HG02798 (cell line): ENCODE results near the gene DEFB129.
"Not testable (repeated sequence)": the region's sequence is repeated elsewhere in the genome, so short reads cannot be mapped to it uniquely, and the experiment has no call there.

Source experiments
- ATAC-seq: cut with Tn5 transposase; IDR thresholded peaks from one replicate; pipeline ENCODE4 v1.9.1; 2021; ENCODE audit warnings: mild to moderate bottlenecking; ENCODE audit not compliant: unreplicated experiment, poor library complexity

DEFB129 gene

DNA sequence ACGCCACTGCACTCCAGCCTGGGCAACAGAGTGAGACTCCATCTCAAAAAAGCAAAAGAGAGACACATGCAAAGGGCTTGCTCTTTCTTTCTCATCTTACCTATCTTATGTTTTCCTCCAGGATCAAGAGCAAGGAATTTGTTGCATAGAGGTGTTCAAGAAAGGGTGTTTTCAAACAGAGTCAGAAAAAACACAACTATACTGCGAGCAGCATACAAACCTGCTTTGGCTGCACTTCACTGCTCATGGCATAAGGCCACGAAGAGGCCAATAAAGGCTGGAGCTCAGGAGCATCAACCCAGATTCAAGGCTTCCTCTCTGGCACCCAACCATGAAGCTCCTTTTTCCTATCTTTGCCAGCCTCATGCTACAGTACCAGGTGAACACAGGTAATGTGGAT, at the start of gene DEFB129:
TSS of gene DEFB129 (plus strand) at position 301 of the 400 bp plus-strand sequence. CDS start at position 332, 31 bp downstream.
- no peak for ATAC-seq

DNA sequence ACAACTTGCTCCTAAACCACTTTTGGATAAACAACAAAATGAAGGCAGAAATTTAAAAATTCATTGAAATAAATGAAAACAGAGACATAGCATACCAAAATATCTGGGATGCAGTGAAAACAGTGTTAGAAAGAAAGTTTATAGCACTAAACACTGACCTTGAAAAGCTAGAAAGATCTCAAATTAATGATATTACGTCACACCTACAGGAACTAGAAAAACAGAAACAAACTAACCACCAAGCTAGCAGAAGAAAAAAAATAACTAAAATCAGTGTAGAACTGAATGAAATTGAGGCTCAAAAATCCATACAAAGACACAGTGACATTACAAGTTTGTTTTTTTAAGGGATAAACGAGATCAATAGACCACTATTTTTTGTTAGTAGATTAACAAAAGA, 42.8 kb upstream of the DEFB129 start:
- ATAC-seq, result no peak

DNA sequence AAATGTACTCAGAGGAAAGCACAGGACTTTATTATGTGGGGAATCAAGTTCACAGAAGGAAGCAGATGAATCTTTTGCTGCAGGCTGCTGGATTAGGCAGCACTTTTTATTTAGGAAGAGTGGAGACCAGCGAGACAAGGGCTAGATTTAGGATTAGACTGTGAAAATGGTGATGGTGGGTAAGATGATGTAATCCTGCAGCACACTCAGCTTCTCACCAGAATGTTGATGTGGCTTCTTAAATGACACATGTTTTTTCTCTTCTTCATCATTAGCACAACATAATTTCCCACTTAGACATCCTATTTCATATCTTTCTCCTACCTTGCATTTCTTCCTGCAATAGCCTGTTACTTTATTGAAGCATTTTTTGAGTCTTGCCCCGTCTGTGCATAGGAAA, 39.3 kb upstream of the DEFB129 start:
- no peak for ATAC-seq

- ATAC-seq, result no peak
Measured at GRCh38 chr20:189611-190010, 37.4 kb upstream of the DEFB129 start, which contains the start of gene DEFB128. DEFB128 (minus strand) TSS chr20:189711; CDS start chr20:189623, 88 bp downstream.

GRCh38 chr20:198225-198624, 28.8 kb upstream of the DEFB129 start:
- ATAC-seq, result no peak

DNA sequence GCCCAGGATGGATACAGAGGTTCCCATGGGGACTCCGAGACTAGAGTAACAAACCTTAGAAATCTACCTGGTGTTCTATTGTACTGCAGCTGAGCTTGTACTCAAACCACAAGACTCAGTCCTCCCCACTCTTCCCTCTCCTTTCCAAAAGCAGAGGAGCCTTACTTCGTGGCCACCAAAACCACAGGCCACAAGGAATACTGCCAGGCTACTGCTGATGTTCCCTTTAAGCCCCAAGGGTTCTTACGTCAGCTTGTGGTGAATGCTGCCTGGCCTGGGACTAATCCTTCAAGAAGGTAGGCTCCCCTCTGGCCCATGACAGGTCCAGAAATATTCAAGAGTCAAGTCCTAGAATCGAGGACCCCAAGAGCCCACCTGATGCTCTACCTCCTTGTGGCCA, 27.1 kb upstream of the DEFB129 start:
- ATAC-seq, result no peak

GRCh38 chr20:203630-204029, 23.4 kb upstream of the DEFB129 start:
- not testable (repeated sequence) for ATAC-seq

DNA sequence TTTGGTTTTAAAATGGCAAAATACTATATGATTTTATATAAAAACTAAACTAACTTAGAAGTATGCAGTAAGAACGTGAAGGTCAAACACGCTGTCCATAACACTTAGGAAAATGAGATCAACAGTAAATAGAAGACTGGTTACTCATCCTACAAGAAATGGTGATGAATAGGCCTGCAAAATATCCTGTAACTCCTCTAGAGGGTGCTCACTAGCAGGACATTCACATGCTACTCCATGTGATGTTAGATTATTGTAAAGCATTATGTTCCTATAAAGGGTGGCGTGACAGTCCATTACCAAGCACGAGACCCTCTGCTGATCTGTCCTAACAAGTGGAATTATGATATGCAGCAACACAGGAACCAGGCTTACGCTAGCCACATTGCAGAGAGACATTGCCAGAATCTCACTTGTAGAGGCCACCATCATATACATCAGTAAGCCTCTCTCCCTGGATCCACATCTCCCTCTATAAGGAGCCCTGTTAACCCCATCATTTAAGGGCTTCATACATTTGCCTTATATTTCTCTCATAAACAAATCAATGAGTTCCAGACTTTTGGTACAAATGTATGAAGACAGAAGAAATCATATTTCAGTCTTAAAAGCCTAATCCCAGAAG, 18.0 kb upstream of the DEFB129 start:
- no peak for ATAC-seq

DNA sequence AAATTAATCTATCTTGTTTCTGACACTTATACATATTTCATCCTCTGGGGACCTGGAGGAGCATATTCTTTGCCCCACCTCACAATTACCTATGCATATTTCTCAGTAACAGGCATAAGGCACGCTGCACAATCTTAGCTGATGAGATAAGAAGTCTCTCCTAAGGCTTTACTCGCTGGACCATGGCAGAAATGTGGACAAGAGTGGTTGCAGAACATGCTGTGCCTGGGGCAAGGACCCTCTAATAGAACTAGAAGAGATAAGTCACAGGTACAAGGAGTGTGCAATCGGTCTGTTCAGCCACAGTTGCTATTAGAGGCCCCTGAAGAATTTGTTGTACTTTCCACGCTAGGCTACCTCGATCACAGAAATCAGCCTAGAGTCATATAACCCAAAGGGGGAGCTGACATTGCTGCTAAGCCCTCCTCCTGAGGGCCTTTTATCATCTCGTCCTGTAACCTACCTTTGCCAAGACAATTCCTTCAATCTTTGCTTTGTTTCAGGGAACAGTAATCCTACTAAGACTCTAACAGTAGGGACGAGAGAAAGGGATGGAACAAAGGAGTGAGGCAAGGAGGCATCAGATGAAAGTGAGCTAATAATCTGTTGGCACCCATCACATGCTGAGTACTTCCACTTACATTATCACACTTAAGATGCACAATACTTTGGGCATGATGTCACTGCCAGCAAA, 16.1 kb upstream of the DEFB129 start:
- no peak for ATAC-seq

- no peak for ATAC-seq
Measured at GRCh38 chr20:214383-214782, 12.7 kb upstream of the DEFB129 start.

GRCh38 chr20:215796-216195, 11.3 kb upstream of the DEFB129 start:
- ATAC-seq, result no peak

DNA sequence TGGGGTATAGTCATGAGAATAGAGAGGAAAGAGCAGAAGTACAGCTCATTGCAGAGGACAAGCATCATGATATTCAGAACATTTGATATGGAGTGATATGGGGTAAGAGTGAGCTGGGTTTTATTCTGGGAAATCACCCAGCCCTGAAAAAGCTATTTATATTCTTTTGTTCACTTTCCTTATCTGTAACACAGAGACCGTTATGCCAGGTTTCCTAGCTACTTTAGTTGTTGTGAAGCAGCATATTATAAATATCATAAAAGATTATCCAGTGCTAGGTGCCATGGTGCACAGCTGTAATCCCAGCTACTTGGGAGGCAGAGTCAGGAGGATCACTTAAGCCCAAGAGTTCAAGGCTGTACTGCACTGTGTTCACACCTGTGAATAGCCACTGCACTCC, 9.8 kb upstream of the DEFB129 start:
- no peak for ATAC-seq

GRCh38 chr20:219290-220115, 7.6 kb upstream of the DEFB129 start:
- no peak for ATAC-seq

DNA sequence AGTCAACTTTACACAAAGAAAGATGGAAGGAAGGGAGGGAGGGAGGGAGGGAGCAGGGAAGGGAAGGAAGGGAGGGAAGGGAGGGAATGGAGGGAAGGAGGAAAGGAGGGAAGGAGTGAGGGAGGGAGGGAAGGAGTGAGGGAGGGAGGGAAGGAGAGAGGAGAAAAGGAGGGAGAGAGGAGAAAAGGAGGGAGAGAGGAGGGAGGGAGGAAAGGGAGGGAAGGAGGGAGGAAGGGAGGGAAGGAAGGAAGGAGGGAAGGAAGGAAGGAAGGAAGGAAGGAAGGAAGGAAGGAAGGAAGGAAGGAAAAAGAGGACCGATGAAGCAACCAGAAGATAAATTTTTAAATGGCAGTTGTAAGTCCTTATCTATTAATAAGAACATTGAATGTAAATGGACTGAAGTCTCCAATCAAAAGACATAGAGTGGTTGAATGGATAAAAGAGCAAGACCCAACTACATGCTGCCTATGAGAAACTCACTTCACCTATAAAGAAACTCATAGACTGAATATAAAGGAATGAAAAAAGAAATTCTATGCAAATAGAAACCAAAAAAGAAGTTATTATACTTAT, 5.7 kb upstream of the DEFB129 start:
- no peak for ATAC-seq

- ATAC-seq, result not testable (repeated sequence)
Measured at GRCh38 chr20:225879-226278, 1.2 kb upstream of the DEFB129 start.

GRCh38 chr20:227439-228105, 514 bp downstream of the DEFB129 start:
- no peak for ATAC-seq

- ATAC-seq, result no peak
Measured at GRCh38 chr20:235891-236290, 8.8 kb downstream of the DEFB129 start.

DNA sequence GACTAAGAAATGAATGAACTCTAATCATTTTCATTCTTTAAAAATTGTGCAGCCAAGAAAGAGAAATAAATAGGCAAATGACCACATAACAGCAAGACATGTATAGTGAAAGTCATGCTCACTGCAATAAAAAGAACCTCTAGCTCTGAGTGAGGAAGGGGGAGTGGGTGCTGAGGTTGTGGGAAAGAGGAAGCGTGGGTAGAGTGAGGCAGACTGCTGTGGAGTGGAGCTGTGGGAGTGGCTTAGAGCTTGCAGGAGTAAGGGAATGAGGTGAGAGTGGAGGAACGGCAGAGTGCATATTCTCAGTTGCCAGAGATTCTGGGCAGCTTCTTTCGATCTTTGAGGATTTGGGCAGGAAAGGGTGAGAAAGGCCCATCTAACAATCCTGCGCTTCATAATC, 10.4 kb downstream of the DEFB129 start:
- no peak for ATAC-seq

DNA sequence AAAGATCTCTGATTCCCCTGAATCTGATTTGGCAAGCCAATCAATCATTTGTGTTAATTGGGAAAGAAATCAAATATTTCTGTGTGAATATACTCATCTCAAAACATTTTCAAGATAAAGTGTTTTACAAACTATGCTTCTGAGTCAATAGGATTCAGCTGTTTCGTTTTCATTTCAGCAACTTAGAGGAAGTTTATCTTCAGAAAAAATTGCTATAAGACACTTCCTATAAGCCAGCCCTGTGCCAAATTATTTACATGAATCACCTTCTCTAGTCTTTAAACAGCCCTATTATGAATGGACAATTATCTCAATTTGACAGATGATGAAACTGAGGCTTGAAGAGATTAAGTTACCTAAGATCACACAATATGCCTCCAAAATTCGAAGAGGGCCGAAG, 10.9 kb downstream of the DEFB129 start:
- no peak for ATAC-seq

DNA sequence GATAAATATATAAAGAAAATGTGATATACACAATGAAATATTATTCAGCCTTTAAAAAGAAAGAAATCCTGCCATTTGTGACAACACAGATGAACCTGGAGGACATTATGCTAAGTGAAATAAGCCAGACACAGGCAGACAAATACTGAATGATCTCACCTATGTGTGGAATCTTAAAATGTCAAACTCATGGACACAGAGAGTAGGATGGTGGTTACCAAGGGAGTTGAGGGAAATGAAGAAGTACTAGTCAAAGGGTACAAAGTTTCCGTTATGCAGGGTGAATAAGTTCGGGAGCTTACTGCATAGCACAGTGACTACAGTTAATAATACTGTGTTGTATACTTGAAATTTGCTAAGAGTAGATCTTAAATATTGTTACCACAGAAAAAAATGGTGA, 15.8 kb downstream of the DEFB129 start:
- ATAC-seq, result no peak
